Mesenchymal stem cell (in vitro differentiated cells and primary cell): ENCODE results near the gene APOC4. TPM values are rescaled to one million over a fixed set of nuclear protein-coding genes. Genes with fewer than 3 reads are reported as not detected.

Experiments used
- DNase-seq: peaks from one replicate; pipeline ENCODE4 v3.0.0-alpha.2; 2013
- H2AFZ ChIP-seq: one replicate; pipeline ENCODE4 v1.6.1; 2013; ENCODE audit warnings: low read depth, mild to moderate bottlenecking, control low read depth, inconsistent platforms, low read length, moderate library complexity
- H2AK5ac ChIP-seq: 2 replicates; pipeline ENCODE4 v1.6.1; 2013; ENCODE audit warnings: low read length, moderate library complexity, mild to moderate bottlenecking, inconsistent platforms; ENCODE audit not compliant: severe bottlenecking
- H2BK120ac ChIP-seq: one replicate; pipeline ENCODE4 v1.6.1; 2013; ENCODE audit warnings: low read depth, mild to moderate bottlenecking, inconsistent platforms, low read length, moderate library complexity
- H2BK12ac ChIP-seq, 2 experiments: one replicate each; pipeline ENCODE4 v1.6.1; 2013; ENCODE audit warnings: inconsistent platforms in 2 of 2, low read length in 2 of 2, mild to moderate bottlenecking in 2 of 2, moderate library complexity in 2 of 2, control low read depth in 1 of 2
- H2BK15ac ChIP-seq: one replicate; pipeline ENCODE4 v1.6.1; 2013; ENCODE audit warnings: mild to moderate bottlenecking, low read depth, inconsistent platforms; ENCODE audit not compliant: poor library complexity, severe bottlenecking
- H2BK5ac ChIP-seq: 2 replicates; pipeline ENCODE4 v1.6.1; 2013; ENCODE audit warnings: low read depth, mild to moderate bottlenecking, low read length, control low read depth, inconsistent platforms; ENCODE audit not compliant: poor library complexity, severe bottlenecking
- H3K14ac ChIP-seq, 2 experiments: one replicate each; pipeline ENCODE4 v1.6.1; 2013; ENCODE audit warnings: inconsistent platforms in 2 of 2, low read length in 2 of 2, control low read depth in 1 of 2, mild to moderate bottlenecking in 1 of 2, moderate library complexity in 1 of 2
- H3K18ac ChIP-seq, 2 experiments: one replicate each; pipeline ENCODE4 v1.6.1; 2013; ENCODE audit warnings: inconsistent platforms in 2 of 2, low read length in 2 of 2, control low read depth in 1 of 2, low read depth in 1 of 2, mild to moderate bottlenecking in 1 of 2
- H3K23ac ChIP-seq, 2 experiments: one replicate each; pipeline ENCODE4 v1.6.1; 2013; ENCODE audit warnings: inconsistent platforms in 2 of 2, low read length in 2 of 2, mild to moderate bottlenecking in 2 of 2, moderate library complexity in 2 of 2, control low read depth in 1 of 2
- H3K27ac ChIP-seq: 2 replicates; pipeline ENCODE4 v1.5.1; 2013; ENCODE audit warnings: mild to moderate bottlenecking, moderate library complexity, low read length, control low read depth, inconsistent platforms; ENCODE audit not compliant: poor library complexity, severe bottlenecking
- H3K27me3 ChIP-seq, 2 experiments: 2 replicates each; pipeline versions ENCODE4 v1.6.1 to v1.7.0; 2013; ENCODE audit warnings: low read length in 2 of 2, mild to moderate bottlenecking in 2 of 2, moderate library complexity in 2 of 2, control low read depth in 1 of 2, inconsistent platforms in 1 of 2; ENCODE audit not compliant: control insufficient read depth in 1 of 2, insufficient read depth in 1 of 2
- H3K36me3 ChIP-seq, 2 experiments: 2 replicates each; pipeline versions ENCODE4 v1.6.1 to v1.7.0; 2013; ENCODE audit warnings: low read length in 2 of 2, control low read depth in 1 of 2, inconsistent platforms in 1 of 2, low read depth in 1 of 2, mild to moderate bottlenecking in 1 of 2; ENCODE audit not compliant: insufficient read depth in 2 of 2, control insufficient read depth in 1 of 2
- H3K4ac ChIP-seq, 2 experiments: one replicate each; pipeline ENCODE4 v1.6.1; 2013; ENCODE audit warnings: inconsistent platforms in 2 of 2, low read length in 2 of 2, mild to moderate bottlenecking in 2 of 2, moderate library complexity in 2 of 2, control low read depth in 1 of 2, low read depth in 1 of 2
- H3K4me1 ChIP-seq: 2 replicates; pipeline ENCODE4 v1.6.1; 2013; ENCODE audit warnings: low read depth, low read length, control low read depth; ENCODE audit not compliant: control insufficient read depth, insufficient read depth
- H3K4me2 ChIP-seq: 2 replicates; pipeline ENCODE4 v1.6.1; 2013; ENCODE audit warnings: low read length, mild to moderate bottlenecking, inconsistent platforms; ENCODE audit not compliant: poor library complexity, severe bottlenecking
- H3K4me3 ChIP-seq, 2 experiments: 2 replicates each; pipeline versions ENCODE4 v1.5.1 to v1.7.0; 2013; ENCODE audit warnings: low read length in 2 of 2, mild to moderate bottlenecking in 2 of 2, control low read depth in 1 of 2, low read depth in 1 of 2; ENCODE audit not compliant: insufficient read depth in 1 of 2
- H3K79me1 ChIP-seq: replicated peaks from 2 replicates; pipeline ENCODE4 v1.6.1; 2013; ENCODE audit warnings: mild to moderate bottlenecking, control low read depth, low read length, inconsistent platforms; ENCODE audit not compliant: poor library complexity, severe bottlenecking
- H3K9ac ChIP-seq: 2 replicates; pipeline ENCODE4 v1.7.0; 2013; ENCODE audit warnings: mild to moderate bottlenecking, low read length, moderate library complexity
- H3K9me3 ChIP-seq: 2 replicates; pipeline ENCODE4 v1.7.0; 2013; ENCODE audit warnings: mild to moderate bottlenecking, low read length; ENCODE audit not compliant: control insufficient read depth
- H4K8ac ChIP-seq: one replicate; pipeline ENCODE4 v1.6.1; 2013; ENCODE audit warnings: inconsistent platforms, mild to moderate bottlenecking, low read length, moderate library complexity
- H4K91ac ChIP-seq: one replicate; pipeline ENCODE4 v1.6.1; 2013; ENCODE audit warnings: mild to moderate bottlenecking, low read length, inconsistent platforms
- WGBS: methylation state at CpG from one replicate; pipeline ENCODE4 v1.1.7; 2013; ENCODE audit warnings: mixed read lengths; 5-methylcytosine and 5-hydroxymethylcytosine counted together
- polyA plus RNA-seq, 2 experiments: library from polyadenylated mRNA; stranded (reverse); fragments of 200-250 nt; gene quantifications; one replicate each; pipeline ENCODE4 v1.2.3, GENCODE V29; 2013

The APOC4 gene, protein sequence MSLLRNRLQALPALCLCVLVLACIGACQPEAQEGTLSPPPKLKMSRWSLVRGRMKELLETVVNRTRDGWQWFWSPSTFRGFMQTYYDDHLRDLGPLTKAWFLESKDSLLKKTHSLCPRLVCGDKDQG
- polyA plus RNA-seq (2013, experiment 1 of 2): not detected
- polyA plus RNA-seq (2013, experiment 2 of 2): not detected

DNA sequence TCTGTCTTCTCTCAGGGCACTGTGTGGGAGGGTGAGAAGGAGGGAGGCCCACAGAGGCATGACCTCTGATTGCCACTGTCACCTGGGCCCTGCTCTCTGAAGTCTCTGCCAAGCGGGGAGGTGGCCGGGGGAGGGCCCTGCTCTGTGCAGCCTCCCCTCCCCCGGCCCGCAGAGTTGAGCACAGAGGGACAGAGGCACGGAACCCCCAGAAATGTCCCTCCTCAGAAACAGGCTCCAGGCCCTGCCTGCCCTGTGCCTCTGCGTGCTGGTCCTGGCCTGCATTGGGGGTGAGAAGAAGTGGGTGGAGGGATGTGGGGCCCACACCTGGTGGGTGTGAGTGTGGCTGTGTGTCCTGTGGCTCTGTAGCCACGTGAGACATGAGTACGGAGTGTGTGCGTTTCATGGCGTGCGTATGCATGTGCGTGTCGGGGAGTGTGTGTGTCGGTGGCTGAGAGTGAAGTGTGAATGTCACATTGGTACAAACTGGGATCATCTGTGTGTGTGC, at the start of gene APOC4:
Gene APOC4 (plus strand): TSS at position 171 of the 505 bp plus-strand sequence. CDS start 41 bp downstream, at position 212.
- Histone ChIP-seq H3K4me2 (no peak within 1 kb of the TSS), H3K23ac (peak within 1 kb of the TSS in 1 of 2 experiments; percentile 14), H2AK5ac (no peak within 1 kb of the TSS), H4K91ac (peak within 1 kb of the TSS; percentile 53), H3K27ac (no peak within 1 kb of the TSS), H3K9me3 (no peaks in the 10 kb centered on the region), H3K36me3 (no peaks in the 10 kb centered on the region), H2BK12ac (no peak within 1 kb of the TSS), H3K14ac (no peak within 1 kb of the TSS), H2AFZ (no peak within 1 kb of the TSS), H3K79me1 (no peaks in the 10 kb centered on the region), H3K9ac (no peak within 1 kb of the TSS), H2BK5ac (no peak within 1 kb of the TSS), H3K4me3 (no peak within 1 kb of the TSS), H3K4ac (no peak within 1 kb of the TSS), H2BK120ac (no peak within 1 kb of the TSS), H3K18ac (no peak within 1 kb of the TSS), H3K27me3 (no peaks in the 10 kb centered on the region), H3K4me1 (peaks cover 3% of the 10 kb centered on the region), H4K8ac (no peak within 1 kb of the TSS), H2BK15ac (no peak within 1 kb of the TSS)
- no peak for DNase-seq
- 91% methylated on average over 14 of the region's 14 CpGs for WGBS

DNA sequence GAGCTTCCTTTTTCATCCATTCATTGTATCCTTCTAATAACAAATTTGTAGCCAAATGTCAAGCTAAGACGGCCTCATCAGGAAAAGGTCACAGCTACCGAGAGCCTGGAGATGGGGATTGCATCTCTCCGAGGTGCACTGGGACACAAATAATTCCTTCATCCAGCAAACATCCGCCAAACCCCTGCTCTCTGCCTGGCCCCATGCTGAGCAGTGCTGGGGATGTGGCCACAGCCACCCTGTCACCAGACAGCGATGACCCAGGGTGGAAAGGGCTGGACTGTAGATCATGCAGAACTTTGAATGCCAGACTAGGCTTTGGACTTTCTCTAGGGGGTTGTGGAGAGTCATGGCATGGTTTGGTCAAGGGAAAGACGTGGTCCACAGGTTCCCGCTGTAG, 49.1 kb upstream of the APOC4 start:
- no peak overlapping the region for H3K23ac ChIP-seq
- H3K18ac ChIP-seq: no peak overlapping the region
- no peak overlapping the region for H4K91ac ChIP-seq
- peak overlapping the region in 1 of 2 experiments; percentile 87 for H3K4me3 ChIP-seq
- H3K4me1 ChIP-seq: peaks cover 17% of the 10 kb centered on the region
- H3K27me3 ChIP-seq: no peaks in the 10 kb centered on the region
- H3K14ac ChIP-seq: no peak overlapping the region
- H3K4me2 ChIP-seq: no peak overlapping the region
- H3K9me3 ChIP-seq: no peaks in the 10 kb centered on the region
- H3K9ac ChIP-seq: peak overlapping the region; percentile 93
- no peak overlapping the region for H2AK5ac ChIP-seq
- DNase-seq: no peak
- H2BK5ac ChIP-seq: no peak overlapping the region
- WGBS: 94% methylated on average over 7 of the region's 7 CpGs
- H3K36me3 ChIP-seq: peaks cover 59 to 68% of the 10 kb centered on the region in 2 experiments
- H2AFZ ChIP-seq: no peak overlapping the region
- no peak overlapping the region for H3K27ac ChIP-seq
- no peak overlapping the region for H2BK15ac ChIP-seq
- no peak overlapping the region for H3K4ac ChIP-seq
- H3K79me1 ChIP-seq: peaks cover 35% of the 10 kb centered on the region
- no peak overlapping the region for H4K8ac ChIP-seq
- no peak overlapping the region for H2BK120ac ChIP-seq
- H2BK12ac ChIP-seq: no peak overlapping the region

DNA sequence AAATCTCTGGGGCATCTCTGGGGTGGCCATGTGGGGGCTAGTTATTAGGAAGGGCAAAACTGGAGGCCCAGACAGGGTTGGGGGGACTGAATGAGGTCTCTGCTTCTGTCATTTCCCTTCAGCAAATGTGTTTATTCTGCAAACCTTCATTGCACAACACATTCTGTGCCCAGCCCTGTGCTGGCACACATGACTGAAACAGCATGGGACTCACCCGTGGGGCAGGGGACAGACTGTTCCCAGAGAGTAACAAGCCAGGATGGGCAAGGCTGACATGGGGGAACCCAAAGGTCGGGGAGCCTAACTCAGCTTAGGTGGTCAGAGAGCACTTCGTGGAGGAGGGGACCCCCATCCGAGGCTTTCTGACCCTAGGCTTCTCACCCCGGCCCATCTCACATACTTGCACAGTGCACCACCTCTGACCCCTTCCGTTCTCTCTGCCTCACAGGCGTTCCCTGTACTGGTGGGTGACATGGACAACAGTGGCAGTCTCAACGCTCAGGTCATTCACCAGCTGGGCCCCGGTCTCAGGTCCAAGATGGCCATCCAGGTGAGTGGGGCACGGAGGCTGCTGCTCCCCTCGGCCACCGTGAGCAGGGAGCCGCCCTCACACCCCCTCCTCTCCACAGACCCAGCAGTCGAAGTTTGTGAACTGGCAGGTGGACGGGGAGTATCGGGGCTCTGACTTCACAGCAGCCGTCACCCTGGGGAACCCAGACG, 48.5 kb upstream of the APOC4 start:
- no peak overlapping the region for H3K4me3 ChIP-seq
- H4K91ac ChIP-seq: no peak overlapping the region
- no peak overlapping the region for H2BK120ac ChIP-seq
- no peak overlapping the region for H2BK15ac ChIP-seq
- H3K9ac ChIP-seq: peak overlapping the region; percentile 93
- no peak overlapping the region for H3K14ac ChIP-seq
- no peaks in the 10 kb centered on the region for H3K27me3 ChIP-seq
- H3K4me2 ChIP-seq: no peak overlapping the region
- H3K18ac ChIP-seq: no peak overlapping the region
- peaks cover 17% of the 10 kb centered on the region for H3K4me1 ChIP-seq
- H2AK5ac ChIP-seq: no peak overlapping the region
- H3K36me3 ChIP-seq: peaks cover 57 to 66% of the 10 kb centered on the region in 2 experiments
- H4K8ac ChIP-seq: no peak overlapping the region
- H3K79me1 ChIP-seq: peaks cover 39% of the 10 kb centered on the region
- no peak overlapping the region for H3K23ac ChIP-seq
- peak overlapping the region in 1 of 2 experiments; percentile 7 for H2BK12ac ChIP-seq
- no peaks in the 10 kb centered on the region for H3K9me3 ChIP-seq
- no peak for DNase-seq
- 98% methylated on average over 18 of the region's 18 CpGs for WGBS
- no peak overlapping the region for H2AFZ ChIP-seq
- H3K27ac ChIP-seq: no peak overlapping the region
- H3K4ac ChIP-seq: no peak overlapping the region
- no peak overlapping the region for H2BK5ac ChIP-seq

DNA sequence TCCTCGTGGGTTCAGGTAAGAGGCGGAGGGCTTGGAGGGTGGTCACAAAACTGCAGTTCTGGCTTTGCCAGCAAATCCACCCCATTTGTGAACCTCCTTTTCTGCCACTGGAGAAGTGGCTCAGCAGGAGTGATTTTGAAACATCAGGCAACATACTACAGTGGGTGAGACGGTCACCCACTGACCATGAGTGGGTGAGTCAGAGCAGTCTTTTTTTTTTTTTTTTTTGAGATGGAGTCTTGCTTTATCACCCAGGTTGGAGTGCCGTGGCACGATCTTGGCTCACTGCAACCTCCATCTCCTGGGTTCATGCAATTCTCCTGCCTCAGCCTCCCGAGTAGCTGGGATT, 48.0 kb upstream of the APOC4 start:
- Histone ChIP-seq H3K9ac (peak overlapping the region; percentile 93), H3K4me2 (no peak overlapping the region), H3K18ac (no peak overlapping the region), H3K23ac (no peak overlapping the region), H3K4me3 (no peak overlapping the region), H2BK5ac (no peak overlapping the region), H2BK120ac (no peak overlapping the region), H3K14ac (no peak overlapping the region), H2AFZ (no peak overlapping the region), H2AK5ac (no peak overlapping the region), H4K91ac (no peak overlapping the region), H4K8ac (no peak overlapping the region), H3K27me3 (no peaks in the 10 kb centered on the region), H2BK15ac (no peak overlapping the region), H3K79me1 (peaks cover 39% of the 10 kb centered on the region), H3K27ac (no peak overlapping the region), H3K4me1 (peaks cover 17% of the 10 kb centered on the region), H2BK12ac (no peak overlapping the region), H3K4ac (no peak overlapping the region), H3K36me3 (peaks cover 54 to 62% of the 10 kb centered on the region in 2 experiments), H3K9me3 (no peaks in the 10 kb centered on the region)
- no peak for DNase-seq
- WGBS: 97% methylated on average over 3 of the region's 6 CpGs
